ENCODE results near the gene SDHB.

The SDHB gene

GRCh38 chr1:17081439-17081838 lies 27.6 kb upstream of the SDHB start:
- no peak overlapping the region for H3K27ac ChIP-seq (ENCODE audit: extremely low read depth, low read depth, low read length)
- no peaks in the 10 kb centered on the region for H3K4me1 ChIP-seq (ENCODE audit: control insufficient read depth, insufficient read depth, low read length)
- H3K9me3 ChIP-seq (ENCODE audit: control insufficient read depth, insufficient read depth, low read depth, low read length), result no peaks in the 10 kb centered on the region
- TF ChIP-seq ZNF16 (tag by site-specific recombination; IDR thresholded peaks at IDR 0.05; ENCODE audit: low read depth), result no peak
- TF ChIP-seq ZBTB17 (tag by site-specific recombination; IDR thresholded peaks at IDR 0.05), result no peak
- TF ChIP-seq ZNF560 (tag by site-specific recombination; IDR thresholded peaks at IDR 0.05; ENCODE audit: borderline replicate concordance), result no peak
- TF ChIP-seq ZBTB1 (tag by site-specific recombination; IDR thresholded peaks at IDR 0.05), result no peak
- TF ChIP-seq ZNF19 (tag by site-specific recombination; IDR thresholded peaks at IDR 0.05; ENCODE audit: low read depth), result no peak
- no peak for TF ChIP-seq ZBTB26 (tag by site-specific recombination; optimal IDR thresholded peaks at IDR 0.05)
- TF ChIP-seq PRDM6 (tag by site-specific recombination; IDR thresholded peaks at IDR 0.05), result no peak
- TF ChIP-seq ZNF211 (tag by site-specific recombination; IDR thresholded peaks at IDR 0.05; ENCODE audit: low read depth), result no peak
- TF ChIP-seq ZXDB (tag by site-specific recombination; IDR thresholded peaks at IDR 0.05), result no peak
- TF ChIP-seq TCF7L2 (IDR thresholded peaks at IDR 0.05; ENCODE audit: borderline replicate concordance, low read depth, low read length), result no peak
- TF ChIP-seq ZNF132 (tag by site-specific recombination; IDR thresholded peaks at IDR 0.05; ENCODE audit: borderline replicate concordance), result no peak
- TF ChIP-seq PATZ1 (tag by site-specific recombination; IDR thresholded peaks at IDR 0.05), result no peak
- no peak for TF ChIP-seq ZSCAN16 (tag by site-specific recombination; IDR thresholded peaks at IDR 0.05)
- H3K4me3 ChIP-seq (ENCODE audit: low read depth, low read length), result no peak overlapping the region
- POLR2A ChIA-PET, result no interaction called here
- CTCF ChIA-PET, result no interaction called here
- no peaks in the 10 kb centered on the region for H3K36me3 ChIP-seq (ENCODE audit: control insufficient read depth in 2 of 2, insufficient read depth in 1 of 2, low read length in 2 of 2)

GRCh38 chr1:17080880-17081279 lies 27.0 kb upstream of the SDHB start:
- ChIA-PET CTCF (interaction anchor here (1.9 kb wide), 1 partner anchor 20 kb away, joined by 5 read pairs; no protein-coding TSS in a partner anchor), POLR2A (no interaction called here)
- Histone ChIP-seq H3K36me3 (ENCODE audit: control insufficient read depth in 2 of 2, insufficient read depth in 1 of 2, low read length in 2 of 2) (no peaks in the 10 kb centered on the region), H3K27ac (ENCODE audit: extremely low read depth, low read depth, low read length) (no peak overlapping the region), H3K4me1 (ENCODE audit: control insufficient read depth, insufficient read depth, low read length) (no peaks in the 10 kb centered on the region), H3K9me3 (ENCODE audit: control insufficient read depth, insufficient read depth, low read depth, low read length) (no peaks in the 10 kb centered on the region), H3K4me3 (ENCODE audit: low read depth, low read length) (no peak overlapping the region)
- no peak for TF ChIP-seq FEZF1 (tag by site-specific recombination; IDR thresholded peaks at IDR 0.05)
- no peak for TF ChIP-seq GLI4 (tag by site-specific recombination; IDR thresholded peaks at IDR 0.05)
- no peak for TF ChIP-seq ZNF623 (tag by site-specific recombination; IDR thresholded peaks at IDR 0.05)
- TF ChIP-seq ZBTB6 (tag by site-specific recombination; IDR thresholded peaks at IDR 0.05), result no peak
- TF ChIP-seq KLF1 (tag by site-specific recombination; IDR thresholded peaks at IDR 0.05), result no peak
- no peak for TF ChIP-seq ZIC2 (tag by site-specific recombination; IDR thresholded peaks at IDR 0.05)
- TF ChIP-seq ZNF248 (tag by site-specific recombination; IDR thresholded peaks at IDR 0.05), result no peak
- TF ChIP-seq ZBTB11 (tag by site-specific recombination; conservative IDR thresholded peaks at IDR 0.05; ENCODE audit: low read depth), result no peak
- TF ChIP-seq ZNF362 (tag by site-specific recombination; IDR thresholded peaks at IDR 0.05), result no peak
- no peak for TF ChIP-seq ZBTB48 (tag by site-specific recombination; IDR thresholded peaks at IDR 0.05)

All from HEK293 (cell line).